Suppressor macrophage (primary cell): ENCODE measurements around the gene PRMT1.

ENCODE experiments used
- DNase-seq, 4 experiments: peaks; one replicate each; pipeline ENCODE4 v3.0.0-alpha.2; 2020 to 2022

The PRMT1 gene

GRCh38 chr19:49727217-49728030 is 50.4 kb downstream of the PRMT1 start:
- DNase-seq: no peak

- no peak for DNase-seq
Measured at GRCh38 chr19:49730166-49730565, 53.1 kb downstream of the PRMT1 start.
